ENCODE measurements around the gene CRKL. TPM values are rescaled to one million over a fixed set of nuclear protein-coding genes. Genes with fewer than 3 reads are reported as not detected.
A peak's percentile ranks its signal among the peaks of the same experiment; 100 is the strongest.

The CRKL gene
- total RNA-seq, 1 donor from 2014 or later: 59.1 TPM

- peaks cover 3% of the 10 kb centered on the region for H3K27me3 Mint-ChIP-seq (ENCODE audit: unreplicated experiment)
- peaks cover 13% of the 10 kb centered on the region for H3K36me3 Mint-ChIP-seq (ENCODE audit: low read depth, unreplicated experiment)
- DNase-seq (ENCODE audit: low spot score): no peak
- H3K4me1 Mint-ChIP-seq (ENCODE audit: unreplicated experiment): peaks cover 22% of the 10 kb centered on the region
- no peaks in the 10 kb centered on the region for H3K9me3 Mint-ChIP-seq (ENCODE audit: unreplicated experiment)
- TF ChIP-seq CTCF (IDR thresholded peaks at IDR 0.05; ENCODE audit: unreplicated experiment): no peak
- H3K4me3 Mint-ChIP-seq (ENCODE audit: unreplicated experiment): no peak overlapping the region
- H3K27ac Mint-ChIP-seq (ENCODE audit: unreplicated experiment): no peak overlapping the region
These were observed 29.8 kb downstream of the CRKL start for GRCh38 chr22:20946991-20947390.

GRCh38 chr22:20948450-20948849, 31.2 kb downstream of the CRKL start:
- peaks cover 3% of the 10 kb centered on the region for H3K27me3 Mint-ChIP-seq (ENCODE audit: unreplicated experiment)
- no peak overlapping the region for H3K4me3 Mint-ChIP-seq (ENCODE audit: unreplicated experiment)
- H3K36me3 Mint-ChIP-seq (ENCODE audit: low read depth, unreplicated experiment): peaks cover 13% of the 10 kb centered on the region
- no peak for DNase-seq (ENCODE audit: low spot score)
- no peak for TF ChIP-seq CTCF (IDR thresholded peaks at IDR 0.05; ENCODE audit: unreplicated experiment)
- no peaks in the 10 kb centered on the region for H3K9me3 Mint-ChIP-seq (ENCODE audit: unreplicated experiment)
- H3K4me1 Mint-ChIP-seq (ENCODE audit: unreplicated experiment): peaks cover 22% of the 10 kb centered on the region
- H3K27ac Mint-ChIP-seq (ENCODE audit: unreplicated experiment): no peak overlapping the region

GRCh38 chr22:20948989-20949388, 31.8 kb downstream of the CRKL start:
- H3K27ac Mint-ChIP-seq (ENCODE audit: unreplicated experiment): peak overlapping the region; percentile 79
- DNase-seq (ENCODE audit: low spot score): no peak
- TF ChIP-seq CTCF (IDR thresholded peaks at IDR 0.05; ENCODE audit: unreplicated experiment): no peak
- peaks cover 13% of the 10 kb centered on the region for H3K36me3 Mint-ChIP-seq (ENCODE audit: low read depth, unreplicated experiment)
- no peaks in the 10 kb centered on the region for H3K9me3 Mint-ChIP-seq (ENCODE audit: unreplicated experiment)
- peaks cover 3% of the 10 kb centered on the region for H3K27me3 Mint-ChIP-seq (ENCODE audit: unreplicated experiment)
- H3K4me1 Mint-ChIP-seq (ENCODE audit: unreplicated experiment): peaks cover 22% of the 10 kb centered on the region
- peak overlapping the region; percentile 16 for H3K4me3 Mint-ChIP-seq (ENCODE audit: unreplicated experiment)

- Mint-ChIP-seq H3K36me3 (ENCODE audit: low read depth, unreplicated experiment) (peaks cover 13% of the 10 kb centered on the region), H3K4me3 (ENCODE audit: unreplicated experiment) (peak overlapping the region; percentile 42), H3K9me3 (ENCODE audit: unreplicated experiment) (no peaks in the 10 kb centered on the region), H3K27me3 (ENCODE audit: unreplicated experiment) (peaks cover 3% of the 10 kb centered on the region), H3K27ac (ENCODE audit: unreplicated experiment) (peak overlapping the region; percentile 79), H3K4me1 (ENCODE audit: unreplicated experiment) (peaks cover 22% of the 10 kb centered on the region)
- no peak for DNase-seq (ENCODE audit: low spot score)
- no peak for TF ChIP-seq CTCF (IDR thresholded peaks at IDR 0.05; ENCODE audit: unreplicated experiment)
These were observed 32.5 kb downstream of the CRKL start for GRCh38 chr22:20949698-20950183.

GRCh38 chr22:20951151-20951931, 34.1 kb downstream of the CRKL start:
- peaks cover 12% of the 10 kb centered on the region for H3K36me3 Mint-ChIP-seq (ENCODE audit: low read depth, unreplicated experiment)
- H3K4me3 Mint-ChIP-seq (ENCODE audit: unreplicated experiment): no peak overlapping the region
- H3K9me3 Mint-ChIP-seq (ENCODE audit: unreplicated experiment): no peaks in the 10 kb centered on the region
- peaks cover 3% of the 10 kb centered on the region for H3K27me3 Mint-ChIP-seq (ENCODE audit: unreplicated experiment)
- peak overlapping the region; percentile 48 for H3K27ac Mint-ChIP-seq (ENCODE audit: unreplicated experiment)
- DNase-seq (ENCODE audit: low spot score): no peak
- TF ChIP-seq CTCF (IDR thresholded peaks at IDR 0.05; ENCODE audit: unreplicated experiment): no peak
- peaks cover 15% of the 10 kb centered on the region for H3K4me1 Mint-ChIP-seq (ENCODE audit: unreplicated experiment)

Measured in endothelial cell (in vitro differentiated cells).